ENCODE results near the gene KCNJ6.

Gene KCNJ6

DNA sequence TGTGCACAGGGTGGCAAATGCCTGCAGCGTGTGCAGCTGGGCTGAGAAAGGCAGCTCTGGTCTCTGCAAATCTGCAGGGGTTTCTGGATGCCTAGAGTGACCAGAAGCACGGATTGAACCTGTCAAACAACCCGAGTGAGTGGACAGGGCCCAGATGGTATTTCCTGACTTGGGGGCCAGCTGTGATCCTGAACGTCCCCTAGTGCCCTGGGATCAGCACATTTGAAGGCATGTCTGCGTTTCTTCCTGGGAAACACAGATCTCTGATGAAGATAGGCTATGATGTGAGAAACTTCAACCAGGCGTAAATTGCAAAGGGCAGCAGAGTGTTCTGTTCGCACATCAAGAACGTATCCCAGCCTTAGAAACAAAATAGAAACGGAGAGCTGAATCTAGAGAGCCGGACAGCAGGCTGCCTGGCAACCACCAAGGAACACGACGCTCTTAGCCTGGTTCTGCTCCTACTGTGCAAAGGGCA lies 163.1 kb downstream of the KCNJ6 start:
- no peak overlapping the region for H3K4me3 ChIP-seq (ENCODE audit: low read depth, low read length)
- TF ChIP-seq MYC (IDR thresholded peaks at IDR 0.05; ENCODE audit: low read depth, low read length) = no peak
- TF ChIP-seq, protein P1, sequence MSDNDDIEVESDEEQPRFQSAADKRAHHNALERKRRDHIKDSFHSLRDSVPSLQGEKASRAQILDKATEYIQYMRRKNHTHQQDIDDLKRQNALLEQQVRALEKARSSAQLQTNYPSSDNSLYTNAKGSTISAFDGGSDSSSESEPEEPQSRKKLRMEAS (IDR thresholded peaks at IDR 0.05; ENCODE audit: low read depth, low read length) = no peak
- no peak for DNase-seq (ENCODE audit: low read depth)

DNA sequence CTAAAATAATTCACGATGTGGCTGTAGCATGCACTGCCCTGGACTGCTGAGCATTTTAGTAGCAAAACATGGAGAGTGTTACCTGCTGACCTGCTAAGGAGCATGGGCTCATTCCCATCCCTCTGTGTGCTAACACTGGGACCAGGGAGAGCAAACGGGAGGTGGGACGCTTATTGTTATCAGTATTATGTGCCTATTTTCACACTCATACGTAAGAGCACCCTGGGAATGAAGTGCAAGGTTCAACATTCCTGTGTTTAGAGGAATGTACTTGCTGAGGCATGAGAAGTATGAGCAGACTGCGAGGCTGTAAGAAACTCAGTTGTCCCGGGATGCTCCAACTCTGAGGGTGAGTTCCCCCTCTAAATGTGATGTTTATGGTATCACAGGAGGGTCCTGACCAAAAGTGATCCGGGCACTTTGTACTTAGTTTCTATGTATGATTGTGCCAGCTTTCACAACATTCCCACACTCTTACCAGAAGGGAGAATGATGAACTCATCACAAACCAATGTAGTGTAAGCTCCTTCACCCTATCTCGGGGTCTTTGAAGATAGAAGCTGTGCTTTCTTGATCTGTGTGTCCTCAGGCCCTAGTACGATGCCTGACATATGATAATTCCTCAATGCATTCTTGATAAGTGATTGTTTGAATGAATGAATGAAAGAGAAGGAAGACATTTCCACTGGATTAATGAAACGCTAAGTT lies 164.8 kb downstream of the KCNJ6 start:
- DNase-seq (ENCODE audit: low read depth) = no peak
- TF ChIP-seq, protein P1 (IDR thresholded peaks at IDR 0.05; ENCODE audit: low read depth, low read length) = no peak
- TF ChIP-seq POLR2A (IDR thresholded peaks at IDR 0.05; ENCODE audit: extremely low read depth, insufficient read length) (no peak), MYC (IDR thresholded peaks at IDR 0.05; ENCODE audit: low read depth, low read length) (no peak)
- TF ChIP-seq, protein P2, sequence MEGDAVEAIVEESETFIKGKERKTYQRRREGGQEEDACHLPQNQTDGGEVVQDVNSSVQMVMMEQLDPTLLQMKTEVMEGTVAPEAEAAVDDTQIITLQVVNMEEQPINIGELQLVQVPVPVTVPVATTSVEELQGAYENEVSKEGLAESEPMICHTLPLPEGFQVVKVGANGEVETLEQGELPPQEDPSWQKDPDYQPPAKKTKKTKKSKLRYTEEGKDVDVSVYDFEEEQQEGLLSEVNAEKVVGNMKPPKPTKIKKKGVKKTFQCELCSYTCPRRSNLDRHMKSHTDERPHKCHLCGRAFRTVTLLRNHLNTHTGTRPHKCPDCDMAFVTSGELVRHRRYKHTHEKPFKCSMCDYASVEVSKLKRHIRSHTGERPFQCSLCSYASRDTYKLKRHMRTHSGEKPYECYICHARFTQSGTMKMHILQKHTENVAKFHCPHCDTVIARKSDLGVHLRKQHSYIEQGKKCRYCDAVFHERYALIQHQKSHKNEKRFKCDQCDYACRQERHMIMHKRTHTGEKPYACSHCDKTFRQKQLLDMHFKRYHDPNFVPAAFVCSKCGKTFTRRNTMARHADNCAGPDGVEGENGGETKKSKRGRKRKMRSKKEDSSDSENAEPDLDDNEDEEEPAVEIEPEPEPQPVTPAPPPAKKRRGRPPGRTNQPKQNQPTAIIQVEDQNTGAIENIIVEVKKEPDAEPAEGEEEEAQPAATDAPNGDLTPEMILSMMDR (IDR thresholded peaks at IDR 0.05; ENCODE audit: low read depth, low read length) = no peak
- H3K4me3 ChIP-seq (ENCODE audit: low read depth, low read length) = no peak overlapping the region

DNA sequence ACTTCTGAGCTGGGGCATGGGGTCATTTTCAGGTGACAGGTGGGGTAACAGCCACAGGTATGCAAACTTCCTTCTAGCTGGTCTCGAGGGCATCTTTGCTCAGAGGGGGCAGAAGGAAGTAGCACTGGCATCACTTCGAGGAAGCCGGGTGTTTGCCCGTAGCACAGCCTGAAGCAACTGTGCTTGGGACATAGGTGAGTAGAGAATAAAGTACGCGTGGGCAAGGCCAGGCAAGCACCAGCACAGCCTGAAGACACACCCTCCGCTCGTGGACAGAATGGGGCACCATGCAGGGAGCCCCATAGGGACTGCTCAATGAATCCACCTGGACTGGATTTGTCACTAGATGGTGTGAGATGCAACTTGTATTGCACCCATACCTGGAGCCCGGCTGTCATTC lies 167.1 kb downstream of the KCNJ6 start:
- H3K4me3 ChIP-seq (ENCODE audit: low read depth, low read length) = no peak overlapping the region
- DNase-seq (ENCODE audit: low read depth) = no peak
- TF ChIP-seq MYC (IDR thresholded peaks at IDR 0.05; ENCODE audit: low read depth, low read length) (no peak), POLR2A (IDR thresholded peaks at IDR 0.05; ENCODE audit: extremely low read depth, insufficient read length) (no peak)
- TF ChIP-seq, protein P2 (IDR thresholded peaks at IDR 0.05; ENCODE audit: low read depth, low read length) = no peak
- TF ChIP-seq, protein P1 (IDR thresholded peaks at IDR 0.05; ENCODE audit: low read depth, low read length) = no peak

DNA sequence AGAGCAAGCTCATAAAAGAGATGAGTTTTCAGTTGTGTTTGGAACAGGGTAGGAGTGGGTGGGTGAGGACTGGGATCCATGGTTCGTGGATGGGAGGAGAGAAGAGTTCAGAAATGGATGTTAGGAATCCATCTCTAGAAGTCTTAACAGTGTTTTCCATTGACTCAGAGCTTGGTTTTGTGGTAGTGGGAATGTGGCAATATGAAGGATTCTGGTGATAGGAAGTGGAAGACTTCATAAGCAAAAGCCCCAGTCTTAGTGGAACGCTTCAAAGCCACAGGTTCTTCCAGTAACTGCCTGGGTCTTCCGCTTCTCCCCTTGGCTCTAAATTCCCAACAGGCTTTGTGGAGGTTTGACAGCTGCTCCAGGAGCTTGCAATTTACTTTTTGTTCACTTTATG lies 167.9 kb downstream of the KCNJ6 start:
- no peak for DNase-seq (ENCODE audit: low read depth)
- TF ChIP-seq, protein P2 (IDR thresholded peaks at IDR 0.05; ENCODE audit: low read depth, low read length) = no peak
- TF ChIP-seq, protein P1 (IDR thresholded peaks at IDR 0.05; ENCODE audit: low read depth, low read length) = no peak
- TF ChIP-seq MYC (IDR thresholded peaks at IDR 0.05; ENCODE audit: low read depth, low read length) (no peak), POLR2A (IDR thresholded peaks at IDR 0.05; ENCODE audit: extremely low read depth, insufficient read length) (no peak)
- no peak overlapping the region for H3K4me3 ChIP-seq (ENCODE audit: low read depth, low read length)

DNA sequence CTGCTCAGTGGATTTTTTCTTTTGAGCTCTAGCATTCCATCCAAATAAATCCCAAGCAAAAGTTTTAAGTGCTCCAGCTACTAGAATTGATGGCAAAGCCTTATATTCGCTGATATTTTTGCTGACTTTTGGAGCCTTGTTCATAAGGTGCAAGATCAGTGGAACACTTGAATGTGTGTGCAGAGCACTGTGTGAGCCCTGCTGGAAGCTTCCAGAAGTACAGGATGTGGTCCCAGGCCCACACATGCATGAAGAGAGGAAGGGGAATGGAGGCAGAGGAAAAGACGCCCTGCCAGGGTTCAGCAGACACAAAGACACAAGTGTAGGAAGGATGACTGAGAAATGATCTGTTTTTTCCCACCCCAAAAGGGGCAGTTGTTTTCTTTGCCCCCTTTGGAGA lies 169.4 kb downstream of the KCNJ6 start:
- no peak for DNase-seq (ENCODE audit: low read depth)
- TF ChIP-seq POLR2A (IDR thresholded peaks at IDR 0.05; ENCODE audit: extremely low read depth, insufficient read length) = no peak
- TF ChIP-seq MYC (IDR thresholded peaks at IDR 0.05; ENCODE audit: low read depth, low read length) = no peak
- TF ChIP-seq, protein P2 (IDR thresholded peaks at IDR 0.05; ENCODE audit: low read depth, low read length) = no peak
- TF ChIP-seq, protein P1 (IDR thresholded peaks at IDR 0.05; ENCODE audit: low read depth, low read length) = no peak
- no peak overlapping the region for H3K4me3 ChIP-seq (ENCODE audit: low read depth, low read length)

DNA sequence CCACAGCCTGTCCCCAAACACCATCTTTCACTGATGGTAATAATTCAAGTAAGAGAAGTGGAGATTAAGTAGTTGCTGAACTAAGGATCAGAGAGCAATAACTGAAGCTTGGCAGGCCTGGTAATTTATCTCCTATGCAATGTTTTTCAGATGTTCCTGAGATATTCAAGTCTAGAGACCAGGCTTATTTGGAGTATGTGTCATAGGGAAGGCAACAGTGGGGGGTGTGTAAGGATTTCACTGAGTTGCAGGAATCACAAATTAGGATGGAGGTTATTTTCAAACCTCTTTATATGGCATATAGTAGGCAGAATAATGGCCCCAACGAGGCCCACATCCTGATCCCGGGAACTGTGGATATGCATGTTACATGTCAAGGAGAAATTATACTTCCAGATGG lies 171.7 kb downstream of the KCNJ6 start:
- no peak for DNase-seq (ENCODE audit: low read depth)
- TF ChIP-seq POLR2A (IDR thresholded peaks at IDR 0.05; ENCODE audit: extremely low read depth, insufficient read length) = no peak
- TF ChIP-seq, protein P2 (IDR thresholded peaks at IDR 0.05; ENCODE audit: low read depth, low read length) = no peak
- TF ChIP-seq MYC (IDR thresholded peaks at IDR 0.05; ENCODE audit: low read depth, low read length) = no peak
- TF ChIP-seq, protein P1 (IDR thresholded peaks at IDR 0.05; ENCODE audit: low read depth, low read length) = no peak
- no peak overlapping the region for H3K4me3 ChIP-seq (ENCODE audit: low read depth, low read length)
